Glutamatergic neuron (in vitro differentiated cells): ENCODE results near the gene CDA. TPM values are rescaled to one million over a fixed set of nuclear protein-coding genes. Genes with fewer than 3 reads are reported as not detected.

Source experiments
- DNase-seq: peaks from one replicate; pipeline ENCODE4 v3.0.0; 2022
- H3K27ac Mint-ChIP-seq: one replicate; pipeline ENCODE4 v1.8.0; 2020; ENCODE audit warnings: mild to moderate bottlenecking, mixed read lengths, inconsistent platforms; ENCODE audit not compliant: unreplicated experiment
- H3K27me3 Mint-ChIP-seq: one replicate; pipeline ENCODE4 v1.8.0; 2020; ENCODE audit warnings: mild to moderate bottlenecking, moderate library complexity, mixed read lengths, inconsistent platforms; ENCODE audit not compliant: unreplicated experiment
- H3K36me3 Mint-ChIP-seq: one replicate; pipeline ENCODE4 v1.8.0; 2020; ENCODE audit warnings: mild to moderate bottlenecking, mixed read lengths, inconsistent platforms; ENCODE audit not compliant: unreplicated experiment
- H3K4me1 Mint-ChIP-seq: one replicate; pipeline ENCODE4 v1.8.0; 2020; ENCODE audit warnings: mild to moderate bottlenecking, low read depth, mixed read lengths, inconsistent platforms; ENCODE audit not compliant: unreplicated experiment
- H3K4me3 Mint-ChIP-seq: one replicate; pipeline ENCODE4 v1.8.0; 2020; ENCODE audit warnings: mild to moderate bottlenecking, mixed read lengths, inconsistent platforms; ENCODE audit not compliant: unreplicated experiment
- H3K9me3 Mint-ChIP-seq: one replicate; pipeline ENCODE4 v1.8.0; 2020; ENCODE audit warnings: mild to moderate bottlenecking, moderate library complexity, mixed read lengths, inconsistent platforms; ENCODE audit not compliant: unreplicated experiment
- total RNA-seq: library from RNA; stranded (reverse); fragmentation: NEBNext Ultra II Directional; extraction: Animal tissue kit (Norgen Biotek cat#: 25700); gene quantifications from one replicate; pipeline ENCODE4 v1.2.1, GENCODE V29; 2021; ENCODE audit not compliant: unreplicated experiment
- TF ChIP-seq, protein P1 (sequence below): fragments of 200-600 bp; sonication (generic); IDR thresholded peaks from one replicate; pipeline ENCODE4 v1.5.0; 2021; ENCODE audit not compliant: partially characterized antibody, unreplicated experiment

Gene CDA
- total RNA-seq, 1 donor from 2014 or later = not detected

DNA sequence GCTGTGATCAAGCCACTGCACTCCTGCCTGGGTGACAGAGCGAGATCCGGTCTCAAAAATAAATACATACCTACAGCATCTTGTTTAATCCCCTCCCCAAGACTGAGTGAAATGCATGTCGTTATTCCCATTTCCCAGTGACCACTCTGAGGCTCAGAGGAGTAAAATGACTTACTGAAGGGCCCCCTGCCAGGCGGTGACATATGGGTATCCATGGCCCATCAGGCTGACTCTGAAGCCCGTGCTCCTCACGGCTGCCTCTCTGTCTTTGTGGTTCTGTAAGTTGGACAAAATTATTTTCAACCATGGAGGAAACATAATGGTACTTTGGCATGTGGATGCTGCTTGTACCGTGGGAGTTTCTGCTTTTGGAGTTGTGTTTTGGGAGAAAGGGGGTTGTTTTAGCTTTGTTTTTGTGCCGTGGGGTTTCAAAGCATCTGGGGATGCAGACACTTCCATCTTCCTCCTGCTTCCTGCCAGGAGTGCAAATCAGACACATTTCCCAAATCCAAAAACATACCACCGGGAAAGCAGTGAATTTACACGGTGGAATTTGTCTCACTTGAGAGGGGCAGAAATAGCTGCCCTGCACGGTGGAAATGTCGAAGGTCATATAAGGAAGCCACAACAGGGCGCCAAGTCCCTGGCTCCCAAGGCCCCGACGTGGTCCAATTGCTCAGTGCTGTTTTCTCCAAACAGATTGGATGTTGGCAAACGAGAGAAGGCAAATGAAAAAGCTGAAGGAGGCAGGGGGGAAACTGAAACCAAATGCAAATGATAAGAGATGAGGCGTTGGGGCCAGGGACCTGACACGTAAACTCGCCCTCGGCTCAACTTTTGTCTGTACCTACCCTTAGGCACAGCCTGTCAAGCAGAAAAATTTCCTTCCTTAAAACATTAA lies 27.3 kb downstream of the CDA start:
- H3K36me3 Mint-ChIP-seq = no peaks in the 10 kb centered on the region
- no peak overlapping the region for H3K4me3 Mint-ChIP-seq
- no peaks in the 10 kb centered on the region for H3K4me1 Mint-ChIP-seq
- no peak for DNase-seq
- H3K9me3 Mint-ChIP-seq = peaks cover 1% of the 10 kb centered on the region
- TF ChIP-seq, protein P1, sequence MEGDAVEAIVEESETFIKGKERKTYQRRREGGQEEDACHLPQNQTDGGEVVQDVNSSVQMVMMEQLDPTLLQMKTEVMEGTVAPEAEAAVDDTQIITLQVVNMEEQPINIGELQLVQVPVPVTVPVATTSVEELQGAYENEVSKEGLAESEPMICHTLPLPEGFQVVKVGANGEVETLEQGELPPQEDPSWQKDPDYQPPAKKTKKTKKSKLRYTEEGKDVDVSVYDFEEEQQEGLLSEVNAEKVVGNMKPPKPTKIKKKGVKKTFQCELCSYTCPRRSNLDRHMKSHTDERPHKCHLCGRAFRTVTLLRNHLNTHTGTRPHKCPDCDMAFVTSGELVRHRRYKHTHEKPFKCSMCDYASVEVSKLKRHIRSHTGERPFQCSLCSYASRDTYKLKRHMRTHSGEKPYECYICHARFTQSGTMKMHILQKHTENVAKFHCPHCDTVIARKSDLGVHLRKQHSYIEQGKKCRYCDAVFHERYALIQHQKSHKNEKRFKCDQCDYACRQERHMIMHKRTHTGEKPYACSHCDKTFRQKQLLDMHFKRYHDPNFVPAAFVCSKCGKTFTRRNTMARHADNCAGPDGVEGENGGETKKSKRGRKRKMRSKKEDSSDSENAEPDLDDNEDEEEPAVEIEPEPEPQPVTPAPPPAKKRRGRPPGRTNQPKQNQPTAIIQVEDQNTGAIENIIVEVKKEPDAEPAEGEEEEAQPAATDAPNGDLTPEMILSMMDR = no peak
- H3K27me3 Mint-ChIP-seq = peaks cover 7% of the 10 kb centered on the region
- no peak overlapping the region for H3K27ac Mint-ChIP-seq

DNA sequence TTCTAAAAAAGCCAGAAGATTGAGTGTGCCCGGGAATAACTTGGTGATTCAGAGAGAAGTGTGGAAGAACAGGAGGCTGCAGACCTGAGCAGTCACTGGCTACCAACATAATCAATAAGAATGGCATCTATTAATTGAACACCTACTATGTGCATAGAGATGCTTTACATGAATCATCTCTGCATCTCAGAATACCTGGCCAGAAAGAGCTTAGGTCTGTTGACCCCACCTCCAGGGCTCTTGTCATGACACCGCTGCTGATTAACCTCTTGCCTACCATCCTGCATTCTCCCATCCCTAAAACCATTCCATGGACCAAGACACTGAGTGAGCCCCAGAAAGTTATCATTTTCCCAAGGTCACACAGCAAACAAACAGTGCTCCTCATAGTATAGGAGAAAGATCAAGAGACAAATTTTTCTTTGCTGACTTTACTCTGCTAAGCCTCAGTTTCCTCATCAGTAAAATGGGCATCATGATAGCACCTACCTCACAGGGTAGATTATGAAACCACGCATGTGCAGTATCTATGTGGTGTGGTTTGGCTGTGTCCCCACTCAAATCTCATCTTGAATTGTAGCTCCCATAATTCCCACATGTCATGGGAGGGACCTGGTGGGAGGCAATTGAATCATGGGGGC lies 28.1 kb downstream of the CDA start:
- Mint-ChIP-seq H3K4me1 (no peaks in the 10 kb centered on the region), H3K4me3 (no peak overlapping the region), H3K27ac (no peak overlapping the region), H3K27me3 (peaks cover 7% of the 10 kb centered on the region), H3K9me3 (peaks cover 1% of the 10 kb centered on the region), H3K36me3 (no peaks in the 10 kb centered on the region)
- DNase-seq = no peak
- TF ChIP-seq, protein P1 = no peak

GRCh38 chr1:20618550-20618949 lies 29.7 kb downstream of the CDA start:
- H3K9me3 Mint-ChIP-seq = peaks cover 3% of the 10 kb centered on the region
- no peak overlapping the region for H3K4me3 Mint-ChIP-seq
- H3K4me1 Mint-ChIP-seq = no peaks in the 10 kb centered on the region
- TF ChIP-seq, protein P1 = no peak
- no peak overlapping the region for H3K27ac Mint-ChIP-seq
- DNase-seq = no peak
- peaks cover 7% of the 10 kb centered on the region for H3K27me3 Mint-ChIP-seq
- H3K36me3 Mint-ChIP-seq = no peaks in the 10 kb centered on the region

DNA sequence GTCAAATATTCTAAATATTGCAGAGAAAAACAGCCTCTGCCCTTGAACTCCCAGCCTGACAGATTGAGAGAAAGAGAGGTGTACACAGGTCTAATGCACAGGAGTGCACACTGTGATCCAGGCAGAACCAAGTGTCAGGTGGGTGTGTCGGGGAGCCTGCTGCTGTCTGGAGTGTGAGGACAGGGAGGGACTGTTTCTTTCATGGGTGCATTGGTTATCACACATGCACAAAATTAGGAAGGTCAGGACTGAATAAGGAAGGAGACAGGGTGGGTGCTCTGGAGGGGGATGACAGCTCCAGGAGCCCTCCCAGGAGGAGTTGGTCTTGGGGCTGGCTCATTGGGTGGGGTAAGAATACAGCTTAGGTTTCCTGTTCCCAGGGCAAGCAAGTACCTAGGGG lies 31.1 kb downstream of the CDA start:
- H3K9me3 Mint-ChIP-seq = peaks cover 3% of the 10 kb centered on the region
- H3K4me1 Mint-ChIP-seq = no peaks in the 10 kb centered on the region
- H3K27ac Mint-ChIP-seq = no peak overlapping the region
- H3K4me3 Mint-ChIP-seq = no peak overlapping the region
- H3K27me3 Mint-ChIP-seq = peaks cover 4% of the 10 kb centered on the region
- DNase-seq = no peak
- TF ChIP-seq, protein P1 = no peak
- no peaks in the 10 kb centered on the region for H3K36me3 Mint-ChIP-seq

DNA sequence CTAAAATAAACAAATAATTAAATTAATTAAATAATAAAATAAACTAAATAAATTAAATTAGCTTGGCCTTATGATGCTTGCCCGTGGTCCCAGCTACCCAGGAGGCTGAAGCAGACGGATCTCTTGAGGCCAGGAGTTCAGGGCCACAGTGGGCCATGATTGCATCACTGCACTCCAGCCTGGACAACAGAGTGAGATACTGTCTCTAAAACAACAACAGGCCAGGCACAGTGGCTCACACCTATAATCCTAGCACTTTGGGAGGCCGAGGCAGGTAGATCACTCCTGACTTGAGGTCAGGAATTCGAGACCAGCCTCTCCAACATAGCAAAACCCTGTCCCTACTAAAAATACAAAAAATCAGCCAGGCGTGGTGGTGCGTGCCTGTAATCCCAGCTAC lies 32.1 kb downstream of the CDA start:
- H3K36me3 Mint-ChIP-seq = no peaks in the 10 kb centered on the region
- no peaks in the 10 kb centered on the region for H3K4me1 Mint-ChIP-seq
- no peak for DNase-seq
- H3K27me3 Mint-ChIP-seq = peaks cover 3% of the 10 kb centered on the region
- no peak overlapping the region for H3K4me3 Mint-ChIP-seq
- TF ChIP-seq, protein P1 = no peak
- H3K27ac Mint-ChIP-seq = no peak overlapping the region
- H3K9me3 Mint-ChIP-seq = peaks cover 3% of the 10 kb centered on the region
